EL (cell line): Measurements from ENCODE around the gene TEX19.

Experiments used
- DNase-seq: peaks from one replicate; pipeline ENCODE4 v3.0.0-alpha.2; 2016

Gene TEX19

DNA sequence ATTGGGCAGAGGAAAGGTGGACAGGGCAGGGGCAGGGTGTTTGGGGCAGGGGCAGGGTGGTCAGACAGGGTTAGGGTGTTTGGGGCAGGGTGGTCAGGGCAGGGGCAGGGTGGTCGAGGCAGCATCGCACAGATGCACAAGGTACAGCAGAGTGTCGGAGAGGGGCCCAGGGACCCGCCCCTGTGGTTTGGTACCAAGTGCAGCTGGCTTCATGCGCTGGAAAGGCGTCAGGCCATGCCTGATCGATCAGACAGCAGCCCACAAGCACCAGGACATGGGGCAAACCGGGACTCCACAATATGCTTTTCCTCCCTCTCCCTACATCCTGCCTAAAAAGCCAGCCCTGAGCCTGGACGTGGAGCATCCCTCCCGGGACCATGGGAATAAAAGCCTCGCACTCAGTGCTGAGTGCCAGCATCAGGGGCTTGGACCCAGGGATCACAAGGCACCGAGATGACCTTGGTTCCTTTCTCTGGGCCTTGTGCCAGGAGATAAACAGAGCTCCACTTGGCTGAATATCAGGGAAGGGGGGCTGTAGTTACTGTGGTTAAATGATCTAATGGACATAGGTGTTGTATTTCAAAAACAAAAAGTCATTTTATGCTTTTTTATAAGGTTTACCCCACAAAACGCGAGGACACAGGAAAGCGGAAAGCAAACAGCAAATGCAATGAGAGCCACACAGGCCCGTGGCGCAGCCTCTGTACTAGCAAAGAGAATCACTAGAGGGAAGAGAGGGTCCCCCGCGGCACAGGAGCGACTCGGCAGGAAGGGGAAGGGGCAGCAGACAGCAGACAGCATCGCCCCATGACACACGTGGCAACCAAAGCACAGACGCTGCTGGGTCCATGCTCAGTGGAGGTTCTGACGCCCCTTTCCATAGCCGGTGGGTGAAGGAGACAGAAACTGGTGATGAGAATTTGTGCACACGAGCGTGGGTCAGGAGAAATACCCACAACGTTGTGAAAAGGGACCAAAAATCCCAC lies 53.8 kb downstream of the TEX19 start:
- DNase-seq, result no peak
